Mesendoderm (in vitro differentiated cells): ENCODE data around the gene SNX15.

ENCODE experiments used
- DNase-seq: peaks from one replicate; pipeline ENCODE4 v3.0.0; 2013
- H2AK5ac ChIP-seq: 2 replicates; pipeline ENCODE4 v1.6.1; 2013; ENCODE audit warnings: low read length, inconsistent platforms
- H2BK120ac ChIP-seq: 2 replicates; pipeline ENCODE4 v1.6.1; 2013; ENCODE audit warnings: low read depth, mild to moderate bottlenecking, low read length, moderate library complexity, mixed read lengths
- H2BK15ac ChIP-seq: replicated peaks from 2 replicates; pipeline ENCODE4 v1.6.1; 2013; ENCODE audit warnings: low read depth, mild to moderate bottlenecking, moderate library complexity
- H2BK5ac ChIP-seq: 2 replicates; pipeline ENCODE4 v1.6.1; 2013; ENCODE audit warnings: low read length, inconsistent platforms
- H3K18ac ChIP-seq: 2 replicates; pipeline ENCODE4 v1.6.1; 2013; ENCODE audit warnings: mild to moderate bottlenecking, low read length, mixed read lengths
- H3K23ac ChIP-seq: one replicate; pipeline ENCODE4 v1.6.1; 2013; ENCODE audit warnings: low read length
- H3K27ac ChIP-seq: 2 replicates; pipeline ENCODE4 v1.5.1; 2013; ENCODE audit warnings: low read depth, mild to moderate bottlenecking, inconsistent platforms, low read length, moderate library complexity
- H3K27me3 ChIP-seq: 2 replicates; pipeline ENCODE4 v1.6.1; 2013; ENCODE audit warnings: low read length, control low read depth, mild to moderate bottlenecking, inconsistent platforms; ENCODE audit not compliant: insufficient read depth, poor library complexity
- H3K36me3 ChIP-seq: 2 replicates; pipeline ENCODE4 v1.6.1; 2013; ENCODE audit warnings: low read length, inconsistent platforms; ENCODE audit not compliant: control insufficient read depth, insufficient read depth
- H3K4ac ChIP-seq: one replicate; pipeline ENCODE4 v1.6.1; 2013; ENCODE audit warnings: low read depth, mild to moderate bottlenecking, low read length, moderate library complexity
- H3K4me1 ChIP-seq: 2 replicates; pipeline ENCODE4 v1.6.1; 2013; ENCODE audit warnings: low read depth, low read length, inconsistent platforms; ENCODE audit not compliant: control insufficient read depth
- H3K4me2 ChIP-seq: 2 replicates; pipeline ENCODE4 v1.6.1; 2013; ENCODE audit warnings: low read length
- H3K4me3 ChIP-seq: 2 replicates; pipeline ENCODE4 v1.5.1; 2013; ENCODE audit warnings: mild to moderate bottlenecking, low read length
- H3K56ac ChIP-seq: one replicate; pipeline ENCODE4 v1.6.1; 2013; ENCODE audit warnings: low read length
- H3K79me1 ChIP-seq: 2 replicates; pipeline ENCODE4 v1.6.1; 2013; ENCODE audit warnings: low read length, inconsistent platforms
- H3K79me2 ChIP-seq: 2 replicates; pipeline ENCODE4 v1.6.1; 2013; ENCODE audit warnings: mild to moderate bottlenecking, low read length; ENCODE audit not compliant: control insufficient read depth, insufficient read depth
- H3K9ac ChIP-seq: 2 replicates; pipeline ENCODE4 v1.6.1; 2013; ENCODE audit warnings: low read length, inconsistent platforms
- H4K5ac ChIP-seq: one replicate; pipeline ENCODE4 v1.6.1; 2013; ENCODE audit warnings: low read length
- H4K8ac ChIP-seq: one replicate; pipeline ENCODE4 v1.6.1; 2013; ENCODE audit warnings: low read depth, mild to moderate bottlenecking, control low read depth, low read length, moderate library complexity
- WGBS: extraction: QIAGEN DNeasy Blood & Tissue Kit; methylation state at CpG from one replicate; pipeline ENCODE4 v1.1.7; 2013; ENCODE audit warnings: low lambda C conversion rate, missing lambda C conversion rate; ENCODE audit not compliant: insufficient coverage; ENCODE audit errors: extremely low coverage; 5-methylcytosine and 5-hydroxymethylcytosine counted together

The SNX15 gene

DNA sequence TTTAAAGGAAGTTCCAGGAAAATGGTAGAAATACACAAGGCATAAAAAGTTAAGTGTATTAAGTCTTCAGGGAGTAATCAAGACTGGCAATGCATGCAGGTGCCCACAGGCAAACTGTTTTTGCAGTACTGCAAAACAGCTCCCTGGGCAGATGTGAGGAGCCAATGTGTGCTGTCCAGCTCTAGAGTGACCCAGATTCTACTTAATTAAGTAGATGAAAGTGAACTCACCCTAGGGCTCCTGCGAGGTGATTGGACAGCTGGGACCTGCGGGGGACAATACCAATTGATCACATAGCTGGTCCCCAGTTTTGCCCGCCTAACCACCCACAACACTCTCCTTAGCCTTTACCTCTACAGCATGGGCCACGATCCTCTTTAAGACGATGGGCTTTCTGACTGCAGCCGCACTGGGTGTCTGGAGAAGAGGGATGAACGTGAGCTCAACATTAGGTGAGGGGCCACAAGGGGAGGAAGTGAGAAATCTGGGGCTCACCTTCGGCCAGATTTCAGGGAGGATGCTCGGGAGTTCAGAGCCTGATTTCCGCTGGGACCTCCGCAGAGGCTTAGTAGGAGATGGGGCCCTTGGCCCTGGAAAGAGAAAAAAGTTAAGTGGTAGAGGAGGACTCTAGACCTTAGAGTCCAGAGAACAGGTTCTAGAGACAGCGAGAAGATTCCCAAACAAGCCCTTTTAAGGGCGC is 56.0 kb downstream of the SNX15 start:
- Histone ChIP-seq H2BK120ac (no peak overlapping the region), H3K4me2 (peak overlapping the region; percentile 92), H3K56ac (peak overlapping the region; percentile 100), H3K36me3 (peaks cover 14% of the 10 kb centered on the region), H2BK15ac (no peak overlapping the region), H3K79me2 (peaks cover 29% of the 10 kb centered on the region), H2BK5ac (peak overlapping the region; percentile 70), H3K27ac (no peak overlapping the region), H3K4me3 (peak overlapping the region; percentile 100), H3K4me1 (peaks cover 2% of the 10 kb centered on the region), H3K18ac (peak overlapping the region; percentile 29), H3K79me1 (peaks cover 29% of the 10 kb centered on the region), H4K5ac (no peak overlapping the region), H2AK5ac (peak overlapping the region; percentile 85), H3K23ac (peak overlapping the region; percentile 55), H4K8ac (no peak overlapping the region), H3K27me3 (no peaks in the 10 kb centered on the region), H3K9ac (peak overlapping the region; percentile 99), H3K4ac (peak overlapping the region; percentile 58)
- WGBS, result no CpG with 5 or more reads among the region's 13 CpGs
- no peak for DNase-seq

DNA sequence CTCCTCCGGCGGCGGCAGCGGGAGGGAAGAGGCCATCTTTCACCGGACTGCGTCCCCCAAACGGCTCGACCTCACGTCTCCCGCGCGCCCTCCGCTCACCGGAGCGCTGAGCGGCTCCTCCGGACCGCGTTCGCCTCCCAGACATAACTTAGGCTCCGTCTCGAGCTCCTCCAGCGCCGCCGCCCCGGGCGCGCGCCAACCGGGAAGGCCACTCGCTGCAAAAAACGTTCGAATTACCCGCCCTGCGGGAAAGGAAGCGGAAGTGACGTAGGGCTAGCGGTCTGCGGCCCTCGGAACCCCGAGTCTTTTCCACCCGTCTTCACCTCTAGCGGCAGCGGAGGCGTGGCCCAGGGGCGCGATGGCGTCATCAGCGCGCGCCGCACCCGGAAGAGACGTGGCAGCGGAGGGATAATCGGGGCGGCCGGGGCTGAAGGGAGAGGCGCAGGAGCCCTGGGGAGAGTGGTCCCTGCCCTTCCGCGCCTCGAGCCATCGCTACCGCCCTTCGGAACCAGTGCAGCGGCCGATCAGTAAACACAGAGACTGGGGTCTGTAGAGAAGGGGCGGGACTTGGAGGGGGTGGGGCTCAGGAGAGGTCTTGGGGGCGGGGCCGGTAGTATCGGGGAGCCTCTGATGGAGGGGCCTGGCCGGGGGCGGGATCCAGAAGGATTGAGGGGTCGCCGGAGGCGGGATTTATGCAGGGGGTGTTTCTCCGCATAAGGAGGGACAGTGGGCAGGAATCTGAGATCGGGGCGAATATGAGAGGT is 56.8 kb downstream of the SNX15 start, which contains the start of the genes CDCA5 and ZFPL1:
TSS of gene CDCA5 (minus strand) at position 207 of the 764 bp plus-strand sequence. CDS start at position 145, 62 bp downstream.
TSS of gene ZFPL1 (plus strand) at position 389 of the 764 bp plus-strand sequence. CDS start 477 bp downstream, outside the sequence.
- Histone ChIP-seq H3K18ac (peak within 1 kb of the TSS; percentile 29), H3K4me1 (peaks cover 2% of the 10 kb centered on the region), H2AK5ac (peak within 1 kb of the TSS; percentile 85), H4K5ac (no peak within 1 kb of the TSS), H2BK5ac (peak within 1 kb of the TSS; percentile 72), H3K79me1 (peaks cover 23% of the 10 kb centered on the region), H3K23ac (peak within 1 kb of the TSS; percentile 74), H3K36me3 (peaks cover 10% of the 10 kb centered on the region), H3K79me2 (peaks cover 23% of the 10 kb centered on the region), H2BK15ac (no peak within 1 kb of the TSS), H3K4me3 (peak within 1 kb of the TSS; percentile 100), H4K8ac (no peak within 1 kb of the TSS), H3K56ac (peak within 1 kb of the TSS; percentile 100), H3K4me2 (peak within 1 kb of the TSS; percentile 99), H3K27me3 (no peaks in the 10 kb centered on the region), H3K27ac (peak within 1 kb of the TSS; percentile 85), H2BK120ac (no peak within 1 kb of the TSS), H3K4ac (peak within 1 kb of the TSS; percentile 71), H3K9ac (peak within 1 kb of the TSS; percentile 99)
- WGBS, result no CpG with 5 or more reads among the region's 79 CpGs
- DNase-seq, result peak; percentile 97

DNA sequence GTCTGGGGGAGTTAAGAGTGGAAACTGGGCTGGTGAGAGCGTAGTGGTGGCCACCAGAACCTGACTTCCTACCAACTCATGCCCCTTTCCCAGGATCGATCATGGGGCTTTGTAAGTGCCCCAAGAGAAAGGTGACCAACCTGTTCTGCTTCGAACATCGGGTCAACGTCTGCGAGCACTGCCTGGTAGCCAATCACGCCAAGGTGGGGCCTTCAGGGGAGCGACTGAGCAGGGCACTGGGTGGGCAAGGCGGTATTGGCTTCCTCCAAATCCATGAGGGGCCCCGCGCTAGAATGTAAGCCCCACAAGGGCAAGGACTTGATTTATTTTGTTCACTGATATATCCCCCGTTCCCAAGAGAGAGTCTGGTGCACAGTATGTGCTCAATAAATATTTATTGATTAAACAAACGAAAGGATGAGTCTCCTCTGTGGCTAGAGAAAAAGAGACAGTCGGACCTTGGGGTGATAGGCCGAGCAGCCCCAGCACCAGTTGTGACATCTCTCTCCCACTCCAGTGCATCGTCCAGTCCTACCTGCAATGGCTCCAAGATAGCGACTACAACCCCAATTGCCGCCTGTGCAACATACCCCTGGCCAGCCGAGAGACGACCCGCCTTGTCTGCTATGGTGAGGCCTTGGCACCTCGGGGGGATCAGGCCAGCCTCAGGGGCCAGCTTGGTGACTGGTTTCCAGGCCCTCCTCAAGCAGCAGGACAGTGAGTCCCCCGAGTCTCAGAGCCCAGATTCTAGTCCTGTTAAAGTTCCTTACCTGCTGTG is 57.5 kb downstream of the SNX15 start:
- Histone ChIP-seq H4K8ac (no peak overlapping the region), H3K4ac (no peak overlapping the region), H3K36me3 (peaks cover 8% of the 10 kb centered on the region), H3K27ac (no peak overlapping the region), H2BK120ac (no peak overlapping the region), H3K4me1 (peaks cover 2% of the 10 kb centered on the region), H3K56ac (peak overlapping the region; percentile 99), H3K27me3 (no peaks in the 10 kb centered on the region), H3K9ac (peak overlapping the region; percentile 99), H3K79me1 (peaks cover 23% of the 10 kb centered on the region), H3K18ac (no peak overlapping the region), H3K79me2 (peaks cover 22% of the 10 kb centered on the region), H3K23ac (peak overlapping the region; percentile 74), H3K4me3 (peak overlapping the region; percentile 93), H2AK5ac (no peak overlapping the region), H2BK5ac (peak overlapping the region; percentile 72), H4K5ac (no peak overlapping the region), H3K4me2 (peak overlapping the region; percentile 99), H2BK15ac (no peak overlapping the region)
- WGBS, result no CpG with 5 or more reads among the region's 23 CpGs
- peak; percentile 18 for DNase-seq

DNA sequence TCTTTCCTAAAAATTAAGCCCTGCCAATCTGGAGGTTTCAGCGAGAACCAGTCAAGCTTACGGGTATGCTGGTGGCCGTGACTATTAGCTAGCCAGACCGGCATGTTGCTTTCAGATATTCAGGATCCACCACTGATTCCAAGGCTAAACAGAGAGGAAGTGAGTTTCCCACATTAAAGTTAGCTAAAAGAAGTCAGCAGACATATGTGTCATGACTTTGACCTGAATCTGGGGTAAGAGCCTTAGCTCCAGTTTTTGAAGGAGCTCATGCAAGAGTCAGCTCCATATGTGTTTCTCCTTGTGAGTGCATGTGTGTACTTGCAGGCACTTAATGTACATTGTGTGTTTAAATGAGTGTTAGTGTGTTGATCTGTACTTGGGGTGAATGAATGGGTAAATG is 58.2 kb downstream of the SNX15 start:
- Histone ChIP-seq H3K27me3 (no peaks in the 10 kb centered on the region), H3K27ac (no peak overlapping the region), H3K23ac (no peak overlapping the region), H3K79me1 (peaks cover 23% of the 10 kb centered on the region), H3K4me1 (peaks cover 2% of the 10 kb centered on the region), H2BK120ac (no peak overlapping the region), H3K4me2 (no peak overlapping the region), H3K9ac (no peak overlapping the region), H3K4ac (no peak overlapping the region), H2BK15ac (no peak overlapping the region), H3K4me3 (no peak overlapping the region), H4K8ac (no peak overlapping the region), H2AK5ac (no peak overlapping the region), H3K36me3 (peaks cover 4% of the 10 kb centered on the region), H3K56ac (no peak overlapping the region), H3K79me2 (peaks cover 22% of the 10 kb centered on the region), H2BK5ac (no peak overlapping the region), H4K5ac (no peak overlapping the region), H3K18ac (no peak overlapping the region)
- no peak for DNase-seq
- WGBS, result no CpG with 5 or more reads among the region's 4 CpGs

DNA sequence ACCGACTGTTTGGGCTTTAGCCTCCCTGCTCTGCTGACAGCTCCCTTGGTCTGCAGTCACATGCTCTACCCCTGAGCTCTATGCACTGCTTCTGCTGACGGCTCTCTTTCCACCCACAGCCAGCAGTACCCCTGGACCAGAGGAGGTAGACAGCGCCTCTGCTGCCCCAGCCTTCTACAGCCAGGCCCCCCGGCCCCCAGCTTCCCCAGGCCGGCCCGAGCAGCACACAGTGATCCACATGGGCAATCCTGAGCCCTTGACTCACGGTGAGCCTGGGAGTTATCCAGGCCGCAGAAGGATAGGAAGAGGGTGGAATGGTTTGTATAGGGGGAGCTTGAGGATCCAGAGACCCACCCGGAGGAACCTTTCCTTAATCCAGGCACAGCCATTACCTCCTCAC is 59.6 kb downstream of the SNX15 start:
- Histone ChIP-seq H2BK120ac (no peak overlapping the region), H3K56ac (no peak overlapping the region), H2BK5ac (no peak overlapping the region), H2AK5ac (no peak overlapping the region), H3K4me1 (peaks cover 2% of the 10 kb centered on the region), H2BK15ac (no peak overlapping the region), H3K79me2 (peaks cover 18% of the 10 kb centered on the region), H4K8ac (no peak overlapping the region), H3K4ac (no peak overlapping the region), H4K5ac (no peak overlapping the region), H3K23ac (no peak overlapping the region), H3K79me1 (peaks cover 18% of the 10 kb centered on the region), H3K36me3 (no peaks in the 10 kb centered on the region), H3K4me3 (no peak overlapping the region), H3K18ac (no peak overlapping the region), H3K27ac (no peak overlapping the region), H3K9ac (no peak overlapping the region), H3K4me2 (no peak overlapping the region), H3K27me3 (no peaks in the 10 kb centered on the region)
- DNase-seq, result no peak
- WGBS, result no CpG with 5 or more reads among the region's 9 CpGs
